Measurements from ENCODE around the gene PPP1R15B. TPM values are rescaled to one million over a fixed set of nuclear protein-coding genes. Genes with fewer than 3 reads are reported as not detected.

The PPP1R15B gene
- total and polyA plus RNA-seq, 2 of the 4 experiments (the other 2 are of a cell fraction) = 14.9 to 15.0 TPM

- no peaks in the 10 kb centered on the region for H4K20me1 ChIP-seq (ENCODE audit: insufficient read depth, low read length)
- H3K4me3 ChIP-seq (ENCODE audit: insufficient read depth, low read depth, low read length) = no peak overlapping the region
- DNase-seq (no peak), ATAC-seq (ENCODE audit: low read depth) (no peak)
- intact Hi-C loops (cut with micrococcal nuclease) = no loop called here
- peaks cover 3% of the 10 kb centered on the region; the same call in 1 of the 2 replicates for H3K4me1 ChIP-seq (ENCODE audit: control insufficient read depth, insufficient read depth, low read length)
- H3K27ac ChIP-seq (ENCODE audit: insufficient read depth, low read length) = no peak overlapping the region
- no peaks in the 10 kb centered on the region for H3K9me1 ChIP-seq (ENCODE audit: insufficient read depth, low read length)
- H3K14ac ChIP-seq (replicated peaks; ENCODE audit: low read depth, low read length) = no peak overlapping the region
- H2AK5ac ChIP-seq (ENCODE audit: low read depth, low read length) = no peak overlapping the region
- no peak overlapping the region for H3K56ac ChIP-seq (ENCODE audit: extremely low read depth, insufficient read depth, low read length)
- H3K79me1 ChIP-seq (ENCODE audit: low read depth in 1 of 2, low read length in 2 of 2) = no peaks in the 10 kb centered on the region
- no peak overlapping the region for H3K4ac ChIP-seq (ENCODE audit: low read depth, low read length)
- no peak overlapping the region for H2BK120ac ChIP-seq (ENCODE audit: low read depth, low read length)
- H3K4me2 ChIP-seq (ENCODE audit: low read depth, low read length) = no peak overlapping the region
- ChIA-PET POLR2A (ENCODE audit: unreplicated experiment) (no interaction called here), CTCF (interaction anchor here (2.3 kb wide), 1 partner anchor 22 kb away, joined by 6 read pairs; no protein-coding TSS in a partner anchor)
- no peak overlapping the region for H3K9ac ChIP-seq (ENCODE audit: low read depth, low read length)
- no peaks in the 10 kb centered on the region for H3K36me3 ChIP-seq (ENCODE audit: control insufficient read depth, insufficient read depth, low read length)
- H2BK15ac ChIP-seq (ENCODE audit: low read depth, low read length) = no peak overlapping the region
- peaks cover 89% of the 10 kb centered on the region for H3K27me3 ChIP-seq (ENCODE audit: control insufficient read depth, insufficient read depth, low read length)
- no peak overlapping the region for H3K23ac ChIP-seq (ENCODE audit: low read depth, low read length)
- 84% methylated on average over 3 of the region's 6 CpGs; no CpG with 5 or more reads in 1 of the 2 experiments for WGBS, 2 experiments (ENCODE audit: extremely low coverage in 2 of 2, insufficient read length in 1 of 2)
- no peak for TF ChIP-seq CEBPB (IDR thresholded peaks at IDR 0.05; ENCODE audit: low read depth, low read length)
- TF ChIP-seq RFX5 (IDR thresholded peaks at IDR 0.05; ENCODE audit: low read depth, low read length) = no peak
- TF ChIP-seq BHLHE40 (IDR thresholded peaks at IDR 0.05; ENCODE audit: low read depth, low read length) = no peak
- no peak for TF ChIP-seq MXI1 (IDR thresholded peaks at IDR 0.05; ENCODE audit: borderline replicate concordance, low read depth, low read length)
- TF ChIP-seq MAZ (IDR thresholded peaks at IDR 0.05; ENCODE audit: borderline replicate concordance, low read depth, low read length) = no peak
- TF ChIP-seq CTCF (conservative IDR thresholded peaks at IDR 0.05; ENCODE audit: low read depth, low read length) = no peak
- TF ChIP-seq POLR2A (IDR thresholded peaks at IDR 0.05; ENCODE audit: low read depth, low read length) = no peak
- no peak for TF ChIP-seq RCOR1 (IDR thresholded peaks at IDR 0.05; ENCODE audit: insufficient replicate concordance, low read length)
- no peak for TF ChIP-seq SMC3 (IDR thresholded peaks at IDR 0.05; ENCODE audit: low read depth, low read length)
- TF ChIP-seq ELK1 (IDR thresholded peaks at IDR 0.05; ENCODE audit: borderline replicate concordance, low read depth, low read length) = no peak
- TF ChIP-seq MAFK (IDR thresholded peaks at IDR 0.05; ENCODE audit: low read depth, low read length) = no peak
- TF ChIP-seq RAD21 (IDR thresholded peaks at IDR 0.05; ENCODE audit: low read length) = no peak
- TF ChIP-seq CHD1 (IDR thresholded peaks at IDR 0.05; ENCODE audit: low read depth, low read length) = no peak
- TF ChIP-seq USF2 (IDR thresholded peaks at IDR 0.05; ENCODE audit: low read depth, low read length) = no peak
- no peak for TF ChIP-seq NFE2L2 (IDR thresholded peaks at IDR 0.05; ENCODE audit: low read depth, low read length)
- no peak for TF ChIP-seq FOS (IDR thresholded peaks at IDR 0.05; ENCODE audit: low read depth, low read length)
- H4K8ac ChIP-seq (ENCODE audit: low read depth in 2 of 2, low read length in 2 of 2) = no peak overlapping the region
- H4K5ac ChIP-seq (ENCODE audit: low read depth, low read length) = no peak overlapping the region
- no peak overlapping the region for H4K91ac ChIP-seq (ENCODE audit: insufficient read depth, low read depth, low read length)
- no peak overlapping the region for H2BK5ac ChIP-seq (ENCODE audit: low read depth, low read length, poor library complexity, severe bottlenecking)
- H2BK20ac ChIP-seq (ENCODE audit: low read depth, low read length) = no peak overlapping the region
- no peak overlapping the region for H2AFZ ChIP-seq (replicated peaks; ENCODE audit: low read length, poor library complexity)
- in situ Hi-C loops (cut with MboI; ENCODE audit: low sequenced_read_pairs) = no loop called here
- no peaks in the 10 kb centered on the region for H3K9me3 ChIP-seq (ENCODE audit: control insufficient read depth, insufficient read depth, low read length)
- no peak overlapping the region for H2AK9ac ChIP-seq (replicated peaks; ENCODE audit: low read depth, low read length, poor library complexity)
- no TSS peak for BruUV-seq (replicated peaks)
- dilution Hi-C loops (cut with HindIII; ENCODE audit: low sequenced_read_pairs, unreplicated experiment) = loop anchor here (25.0 kb wide), 2 partner anchors 214 to 514 kb away; partner anchors contain the start of genes ETNK2, REN and SNRPE
- H3K18ac ChIP-seq (ENCODE audit: low read depth, low read length) = no peak overlapping the region
Measured at GRCh38 chr1:204376465-204376864, 35.2 kb downstream of the PPP1R15B start.
